ENCODE measurements around the gene SMURF1.

GRCh38 chr7:99133766-99134564 is 9.9 kb downstream of the SMURF1 start:
- TF ChIP-seq CTCF (IDR thresholded peaks at IDR 0.05) (no peak), POLR2A (IDR thresholded peaks at IDR 0.05) (no peak)

Data from body of pancreas (tissue), 4 donors.